ENCODE results near the gene FLG2. TPM values are rescaled to one million over a fixed set of nuclear protein-coding genes. Genes with fewer than 3 reads are reported as not detected.

Gene FLG2
- total and polyA plus RNA-seq, 9 of the 15 experiments (the other 6 are each of a cell fraction or from before 2014, with no cell fraction given) = not detected

DNA sequence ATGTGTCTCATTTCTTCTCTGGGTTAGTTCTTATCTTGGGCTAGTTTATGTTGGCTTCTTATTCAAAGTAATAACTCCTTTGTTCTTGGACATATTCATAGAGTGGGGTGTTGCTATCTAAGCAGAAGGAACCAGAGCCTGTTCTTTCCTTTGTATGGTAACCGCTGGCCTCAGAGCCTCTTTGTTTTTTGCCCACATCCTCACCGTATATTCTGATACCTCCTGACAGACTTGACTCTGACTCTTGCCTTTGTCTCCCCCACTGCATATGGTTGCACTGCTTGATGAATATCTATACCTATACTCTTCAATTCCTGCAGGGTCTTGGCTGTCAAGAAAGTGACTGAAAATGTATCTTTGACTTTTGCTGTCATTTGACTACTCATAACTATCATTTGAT lies 10.2 kb downstream of the FLG2 start:
- H3K9ac ChIP-seq (ENCODE audit: insufficient read depth in 1 of 2, low read depth in 2 of 2, low read length in 2 of 2) = no peak overlapping the region
- no peaks in the 10 kb centered on the region for H3K4me1 ChIP-seq (replicated peaks in 1 of 2; ENCODE audit: control insufficient read depth in 2 of 2, insufficient read depth in 2 of 2, low read length in 2 of 2)
- no peak overlapping the region for H3K4me2 ChIP-seq (ENCODE audit: insufficient read depth, low read length)
- no peaks in the 10 kb centered on the region for H3K36me3 ChIP-seq (ENCODE audit: control insufficient read depth, insufficient read depth, low read length)
- CTCF ChIA-PET (ENCODE audit: low intra/inter-chr PET ratio) = no interaction called here
- no peaks in the 10 kb centered on the region for H3K79me2 ChIP-seq (ENCODE audit: control insufficient read depth, insufficient read depth, low read length)
- ATAC-seq (no peak), FAIRE-seq (no peak), DNase-seq (ENCODE audit: extremely low read depth in 1 of 4, low spot score in 3 of 4) (no peak)
- in situ Hi-C loops (cut with MboI) (no loop called here), intact Hi-C loops (cut with micrococcal nuclease) (loop anchor here (5.0 to 10.0 kb wide), 2 partner anchors 108 to 295 kb away; no protein-coding TSS in a partner anchor)
- POLR2A ChIA-PET = interaction anchor here (1.1 kb wide), 1 partner anchor 25 kb away, joined by 3 read pairs; no protein-coding TSS in a partner anchor
- no peak overlapping the region for H2AFZ ChIP-seq (ENCODE audit: low read depth, low read length)
- H3K4me3 ChIP-seq = no peak overlapping the region
- H3K9me3 ChIP-seq (replicated peaks; ENCODE audit: control insufficient read depth, insufficient read depth, low read depth, low read length) = no peaks in the 10 kb centered on the region
- 3% methylated on average over 2 of the region's 2 CpGs for WGBS (ENCODE audit: insufficient coverage, low coverage, missing lambda C conversion rate)
- no peaks in the 10 kb centered on the region for H3K27me3 ChIP-seq (ENCODE audit: control insufficient read depth in 2 of 2, insufficient read depth in 2 of 2, low read length in 2 of 2)
- no TSS peak for BruUV-seq (replicated peaks)
- no peaks in the 10 kb centered on the region for H4K20me1 ChIP-seq (replicated peaks; ENCODE audit: control insufficient read depth, insufficient read depth, low read length)
- no peak overlapping the region for H3K27ac ChIP-seq (ENCODE audit: extremely low read depth, low read depth, low read length)
- peaks cover 3% of the 10 kb centered on the region for H3K9me1 ChIP-seq (ENCODE audit: control insufficient read depth, insufficient read depth, low read length)
- TF ChIP-seq, protein P1, sequence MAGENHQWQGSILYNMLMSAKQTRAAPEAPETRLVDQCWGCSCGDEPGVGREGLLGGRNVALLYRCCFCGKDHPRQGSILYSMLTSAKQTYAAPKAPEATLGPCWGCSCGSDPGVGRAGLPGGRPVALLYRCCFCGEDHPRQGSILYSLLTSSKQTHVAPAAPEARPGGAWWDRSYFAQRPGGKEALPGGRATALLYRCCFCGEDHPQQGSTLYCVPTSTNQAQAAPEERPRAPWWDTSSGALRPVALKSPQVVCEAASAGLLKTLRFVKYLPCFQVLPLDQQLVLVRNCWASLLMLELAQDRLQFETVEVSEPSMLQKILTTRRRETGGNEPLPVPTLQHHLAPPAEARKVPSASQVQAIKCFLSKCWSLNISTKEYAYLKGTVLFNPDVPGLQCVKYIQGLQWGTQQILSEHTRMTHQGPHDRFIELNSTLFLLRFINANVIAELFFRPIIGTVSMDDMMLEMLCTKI (IDR thresholded peaks at IDR 0.05; ENCODE audit: partially characterized antibody) = no peak
- TF ChIP-seq CCAR2 (IDR thresholded peaks at IDR 0.05; ENCODE audit: low read depth, low read length) (no peak), MIER1 (IDR thresholded peaks at IDR 0.05; ENCODE audit: low read depth) (no peak), KAT8 (IDR thresholded peaks at IDR 0.05; ENCODE audit: low read depth) (no peak), ZNF184 (CRISPR knock-in tag; IDR thresholded peaks at IDR 0.05) (no peak), FUS (optimal IDR thresholded peaks at IDR 0.05; ENCODE audit: low read depth, low read length) (no peak), RAD51 (IDR thresholded peaks at IDR 0.05; ENCODE audit: borderline replicate concordance, low read depth) (no peak), DDX20 (tag; IDR thresholded peaks at IDR 0.05; ENCODE audit: low read depth) (no peak), POLR3A (IDR thresholded peaks at IDR 0.05; ENCODE audit: borderline replicate concordance, extremely low read depth, insufficient read depth, insufficient read length) (no peak), ZNF41 (CRISPR knock-in tag; conservative IDR thresholded peaks at IDR 0.05) (no peak), KHSRP (IDR thresholded peaks at IDR 0.05) (no peak)
- TF ChIP-seq, protein P2, sequence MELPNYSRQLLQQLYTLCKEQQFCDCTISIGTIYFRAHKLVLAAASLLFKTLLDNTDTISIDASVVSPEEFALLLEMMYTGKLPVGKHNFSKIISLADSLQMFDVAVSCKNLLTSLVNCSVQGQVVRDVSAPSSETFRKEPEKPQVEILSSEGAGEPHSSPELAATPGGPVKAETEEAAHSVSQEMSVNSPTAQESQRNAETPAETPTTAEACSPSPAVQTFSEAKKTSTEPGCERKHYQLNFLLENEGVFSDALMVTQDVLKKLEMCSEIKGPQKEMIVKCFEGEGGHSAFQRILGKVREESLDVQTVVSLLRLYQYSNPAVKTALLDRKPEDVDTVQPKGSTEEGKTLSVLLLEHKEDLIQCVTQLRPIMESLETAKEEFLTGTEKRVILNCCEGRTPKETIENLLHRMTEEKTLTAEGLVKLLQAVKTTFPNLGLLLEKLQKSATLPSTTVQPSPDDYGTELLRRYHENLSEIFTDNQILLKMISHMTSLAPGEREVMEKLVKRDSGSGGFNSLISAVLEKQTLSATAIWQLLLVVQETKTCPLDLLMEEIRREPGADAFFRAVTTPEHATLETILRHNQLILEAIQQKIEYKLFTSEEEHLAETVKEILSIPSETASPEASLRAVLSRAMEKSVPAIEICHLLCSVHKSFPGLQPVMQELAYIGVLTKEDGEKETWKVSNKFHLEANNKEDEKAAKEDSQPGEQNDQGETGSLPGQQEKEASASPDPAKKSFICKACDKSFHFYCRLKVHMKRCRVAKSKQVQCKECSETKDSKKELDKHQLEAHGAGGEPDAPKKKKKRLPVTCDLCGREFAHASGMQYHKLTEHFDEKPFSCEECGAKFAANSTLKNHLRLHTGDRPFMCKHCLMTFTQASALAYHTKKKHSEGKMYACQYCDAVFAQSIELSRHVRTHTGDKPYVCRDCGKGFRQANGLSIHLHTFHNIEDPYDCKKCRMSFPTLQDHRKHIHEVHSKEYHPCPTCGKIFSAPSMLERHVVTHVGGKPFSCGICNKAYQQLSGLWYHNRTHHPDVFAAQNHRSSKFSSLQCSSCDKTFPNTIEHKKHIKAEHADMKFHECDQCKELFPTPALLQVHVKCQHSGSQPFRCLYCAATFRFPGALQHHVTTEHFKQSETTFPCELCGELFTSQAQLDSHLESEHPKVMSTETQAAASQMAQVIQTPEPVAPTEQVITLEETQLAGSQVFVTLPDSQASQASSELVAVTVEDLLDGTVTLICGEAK (IDR thresholded peaks at IDR 0.05) = no peak
- TF ChIP-seq, protein P2 (CRISPR knock-in tag; IDR thresholded peaks at IDR 0.05) = no peak
